Stimulated activated CD8-positive, alpha-beta memory T cell treated with anti-CD3 and anti-CD28 coated beads, Interleukin-7, amount 100 ng/mL, for 1 hour (primary cell): ENCODE results near the gene LPAR5.
"Not testable (repeated sequence)": the region's sequence is repeated elsewhere in the genome, so short reads cannot be mapped to it uniquely, and the experiment has no call there.

Experiments
- DNase-seq, 2 donors: peaks; one replicate each; pipeline ENCODE4 v3.0.0-alpha.2; 2020; ENCODE audit warnings: low read depth in 2 of 2

The LPAR5 gene

GRCh38 chr12:6607751-6608591 is 27.8 kb downstream of the LPAR5 start:
- DNase-seq: no peak

DNA sequence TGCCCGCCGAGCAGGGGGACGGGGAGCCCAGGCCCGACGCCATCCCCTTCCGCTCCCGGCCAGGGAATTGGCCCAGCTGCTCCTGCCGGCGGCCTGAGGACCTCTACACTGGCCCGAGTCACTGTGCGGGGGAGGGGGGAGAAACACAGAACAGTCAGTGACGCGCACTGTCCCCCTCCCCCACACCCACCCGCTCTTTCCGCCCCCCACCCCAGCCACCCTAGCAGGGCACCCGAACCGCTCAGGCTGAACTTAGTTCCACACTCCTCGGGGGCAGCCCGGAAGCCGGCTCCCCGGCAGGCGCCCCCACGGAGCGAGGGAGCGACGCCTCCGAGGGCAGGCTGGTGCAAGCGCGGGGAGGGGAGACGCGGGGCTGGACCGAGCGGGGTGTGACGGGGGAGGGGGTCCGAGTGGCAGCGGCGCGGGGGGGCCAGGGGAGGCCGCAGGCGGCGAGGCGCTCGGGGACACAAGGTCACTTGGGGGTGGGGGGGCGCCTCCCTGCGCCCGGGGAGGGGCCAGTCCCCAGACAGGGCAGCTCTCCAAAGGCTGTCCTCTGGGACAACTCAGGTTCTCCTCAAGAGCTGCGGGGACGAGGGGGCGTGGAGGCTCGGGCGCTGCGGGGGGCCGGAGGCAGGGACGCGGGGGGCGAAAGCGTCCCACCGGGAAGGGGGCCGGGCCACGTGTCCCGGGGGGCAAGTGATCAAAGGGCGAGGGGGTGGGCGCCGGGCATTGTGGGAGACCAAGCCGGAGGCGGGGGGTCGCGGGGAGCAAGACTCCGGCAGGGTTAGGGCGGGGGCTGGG is 29.2 kb downstream of the LPAR5 start:
- peak in 1 of 2 donors; percentile 35 for DNase-seq

DNA sequence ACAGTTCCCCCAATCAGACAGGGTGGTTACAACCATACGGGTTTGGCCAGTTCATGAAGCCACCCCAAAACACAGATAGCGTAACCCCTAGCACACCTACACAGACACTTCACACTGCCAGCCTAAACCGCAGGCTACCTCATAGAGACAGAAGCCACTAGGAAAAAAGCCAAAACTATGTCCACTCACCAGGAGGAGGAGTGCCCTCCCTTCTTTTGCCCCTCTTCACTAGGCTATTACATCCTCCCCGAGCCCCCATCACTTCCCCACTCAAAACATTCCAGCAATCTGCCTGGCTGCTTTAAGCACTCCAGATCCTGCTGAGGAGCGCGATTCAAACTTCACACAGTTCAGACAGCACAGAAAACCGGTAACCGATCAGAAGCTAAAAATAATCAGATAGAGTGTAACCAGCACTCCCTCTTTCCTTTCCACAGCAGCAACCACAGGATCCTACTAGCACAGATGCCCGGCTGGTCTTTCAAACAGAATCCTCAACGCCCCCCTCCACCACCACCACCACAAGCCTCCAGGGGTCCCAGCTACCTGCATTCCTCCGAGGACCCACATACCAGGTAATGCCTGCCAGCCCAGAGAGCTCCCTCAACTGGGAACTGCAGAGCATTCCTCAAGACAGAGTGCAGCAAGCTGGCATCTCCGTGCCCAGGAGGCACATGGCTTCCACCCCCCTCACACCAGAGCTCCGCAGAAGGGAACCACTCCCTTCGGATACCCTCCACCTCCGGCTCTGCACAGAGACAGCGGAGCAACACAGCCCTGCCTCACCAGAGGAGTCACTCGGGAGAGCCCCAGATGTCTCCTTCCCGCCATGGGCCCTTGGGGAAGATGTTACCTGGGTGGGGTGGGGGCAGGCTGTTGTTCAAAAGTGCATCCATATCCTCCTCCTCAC is 30.1 kb downstream of the LPAR5 start:
- no peak for DNase-seq

- DNase-seq: no peak
Measured at GRCh38 chr12:6604259-6605029, 31.3 kb downstream of the LPAR5 start.

DNA sequence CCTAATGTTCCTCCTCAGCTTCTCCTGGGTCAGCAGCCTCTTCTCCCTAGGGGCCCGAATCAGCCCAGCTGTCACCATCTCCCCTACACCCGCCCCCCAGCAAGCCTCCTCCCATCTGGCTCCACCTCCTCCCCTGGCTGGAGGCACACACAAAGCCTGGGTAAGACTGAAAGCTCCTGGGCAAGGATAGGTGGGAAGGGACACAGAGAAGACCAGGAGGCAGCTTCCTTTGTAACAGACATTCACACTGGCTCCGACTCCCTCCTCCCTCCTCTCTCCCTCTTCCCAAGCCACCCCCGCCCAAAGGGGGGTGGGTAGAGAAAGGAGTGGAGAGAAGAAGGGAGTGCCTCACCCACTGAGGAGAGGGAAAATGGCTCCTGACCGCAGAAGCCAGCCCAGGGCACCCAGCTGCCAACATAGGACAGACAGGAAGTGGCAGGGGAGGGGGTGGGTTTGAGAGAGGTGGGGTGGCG is 32.6 kb downstream of the LPAR5 start:
- DNase-seq: no peak

GRCh38 chr12:6602526-6602925 is 33.2 kb downstream of the LPAR5 start:
- DNase-seq: no peak

- DNase-seq: not testable (repeated sequence)
Measured at GRCh38 chr12:6595673-6596072, 40.1 kb downstream of the LPAR5 start.

DNA sequence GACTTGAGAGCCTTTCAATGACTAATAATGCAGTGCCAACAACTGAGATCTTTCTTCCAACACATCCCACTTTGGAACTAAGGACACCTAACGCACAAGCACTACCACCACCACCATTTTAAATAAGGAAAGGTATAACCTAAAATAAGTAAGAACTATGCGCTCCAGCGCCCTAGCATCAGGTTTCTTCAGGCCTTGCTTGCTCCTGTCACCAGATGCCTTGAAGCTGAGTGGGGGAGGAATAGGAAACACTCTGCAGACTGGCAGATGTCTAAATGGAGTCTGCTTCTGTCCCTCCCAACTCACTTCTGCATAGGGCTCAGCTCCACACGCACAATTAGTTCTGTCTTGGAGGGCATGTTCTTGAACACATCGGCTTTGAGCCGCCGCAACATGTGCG is 43.7 kb downstream of the LPAR5 start:
- DNase-seq: no peak

DNA sequence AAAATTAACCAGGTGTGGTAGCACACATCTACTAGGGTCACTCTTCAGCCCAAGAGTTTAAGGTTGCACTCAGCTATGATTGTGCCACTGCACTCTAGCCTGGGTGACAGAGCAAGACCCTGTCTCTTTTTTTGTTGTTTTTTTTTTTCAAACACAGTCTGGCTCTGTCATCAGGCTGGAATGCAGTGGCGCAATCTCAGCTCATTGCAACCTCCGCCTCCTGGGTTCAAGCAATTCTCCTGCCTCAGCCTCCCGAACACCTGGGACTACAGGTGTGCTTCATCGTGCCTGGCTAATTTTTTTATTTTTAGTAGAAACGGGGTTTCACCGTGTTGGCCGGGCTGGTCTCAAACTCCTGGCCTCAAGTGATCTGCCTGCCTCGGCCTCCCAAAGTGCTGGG is 49.2 kb downstream of the LPAR5 start:
- not testable (repeated sequence) for DNase-seq

DNA sequence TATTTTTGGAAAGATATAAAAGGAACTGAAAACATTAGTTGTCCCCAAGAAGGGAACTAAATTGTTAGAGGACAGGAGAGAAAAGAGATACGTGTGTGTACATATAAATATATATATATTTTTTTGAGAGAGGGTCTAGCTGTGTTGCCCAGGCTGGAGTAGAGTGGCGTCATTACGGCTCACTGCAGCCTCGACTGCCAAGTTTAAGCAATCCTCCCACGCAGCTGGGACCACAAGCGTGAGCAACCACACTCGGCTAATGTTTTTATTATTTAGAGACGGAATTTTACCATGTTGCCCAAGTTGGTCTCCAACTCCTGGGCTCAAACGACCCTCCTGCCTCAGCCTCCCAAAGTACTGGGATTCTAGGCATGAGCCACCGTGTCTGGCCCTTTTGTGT is 51.5 kb downstream of the LPAR5 start:
- no peak for DNase-seq

DNA sequence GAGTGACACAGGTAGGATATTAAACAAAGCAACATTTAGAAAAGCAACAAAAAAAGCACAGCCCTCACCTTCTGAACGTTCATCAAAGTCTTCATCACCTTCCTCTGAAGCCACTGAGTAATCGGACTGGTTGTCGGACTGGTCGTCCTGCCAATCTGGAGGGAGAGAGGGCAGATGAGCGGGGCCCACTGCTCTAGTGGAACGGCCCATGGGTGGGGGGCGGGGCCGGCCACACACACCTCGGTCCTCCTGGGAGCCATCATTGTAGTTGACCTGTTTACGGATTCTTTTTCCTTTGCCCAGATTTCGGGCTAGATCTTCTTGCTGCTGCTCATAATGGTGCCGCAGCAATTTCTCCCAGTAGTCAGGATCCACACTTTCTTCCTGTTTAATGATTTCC is 52.8 kb downstream of the LPAR5 start:
- DNase-seq: no peak

GRCh38 chr12:6582196-6582595 is 53.6 kb downstream of the LPAR5 start:
- DNase-seq: no peak

GRCh38 chr12:6575648-6576047 is 60.1 kb downstream of the LPAR5 start:
- DNase-seq: no peak

- no peak for DNase-seq
Measured at GRCh38 chr12:6574576-6575295, 61.0 kb downstream of the LPAR5 start.

DNA sequence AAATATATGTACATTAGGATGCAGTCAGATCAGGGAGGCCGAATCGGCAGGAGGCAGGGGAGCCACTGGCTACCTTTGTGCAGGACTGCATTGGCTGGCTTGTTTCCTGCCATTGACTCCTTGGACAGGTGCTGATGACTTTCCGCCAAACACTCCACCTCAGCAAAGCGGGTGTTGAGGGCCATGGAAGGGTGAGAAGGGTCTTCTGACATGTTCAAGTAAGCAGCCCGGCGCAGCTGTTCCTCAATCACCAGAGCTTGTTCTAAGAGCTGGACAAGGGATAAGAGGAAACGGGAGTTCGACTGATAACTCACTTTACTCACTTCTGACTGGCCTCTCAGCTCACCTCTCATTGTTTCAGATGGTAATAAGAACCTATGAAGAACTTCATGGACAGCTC is 62.8 kb downstream of the LPAR5 start:
- no peak for DNase-seq

DNA sequence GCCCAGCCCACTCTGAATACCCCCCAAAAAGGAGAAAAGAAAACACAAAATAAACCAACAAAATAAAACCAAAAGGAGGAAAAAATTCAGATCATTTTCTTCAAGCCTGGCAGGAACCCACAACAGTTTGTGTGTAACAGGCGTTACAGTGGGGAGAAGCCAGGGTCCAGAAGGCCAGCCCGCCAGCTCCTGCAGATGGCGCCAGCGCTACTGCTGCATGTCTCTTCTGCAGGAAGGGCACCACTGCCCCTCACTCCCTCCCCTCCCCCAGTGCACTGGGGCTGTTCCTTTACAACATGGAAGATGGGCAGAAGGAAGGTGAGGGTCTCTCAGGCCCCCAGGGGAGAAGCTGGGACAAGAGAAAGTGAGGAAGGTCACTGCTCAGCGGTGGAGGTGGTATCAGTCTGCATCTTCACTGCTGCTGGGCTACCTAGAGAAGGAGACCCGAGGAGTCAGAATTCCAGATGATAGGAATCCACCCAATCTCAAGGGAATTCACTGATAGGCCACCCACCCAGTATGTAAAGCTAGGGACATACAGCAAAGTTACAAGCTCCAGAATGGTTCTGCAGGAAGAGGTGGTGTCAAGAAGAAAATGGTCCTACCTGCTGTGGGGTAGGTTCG is 65.4 kb downstream of the LPAR5 start:
- no peak for DNase-seq

GRCh38 chr12:6569786-6570185 is 66.0 kb downstream of the LPAR5 start:
- DNase-seq: no peak

- DNase-seq: no peak
Measured at GRCh38 chr12:6569312-6569711, 66.4 kb downstream of the LPAR5 start.
